HG03135 (cell line): ENCODE data around the gene ARL9.
"Not testable (repeated sequence)": the region's sequence is repeated elsewhere in the genome, so short reads cannot be mapped to it uniquely, and the experiment has no call there.

ENCODE experiments used
- ATAC-seq: cut with Tn5 transposase; IDR thresholded peaks from one replicate; pipeline ENCODE4 v1.9.1; 2021; ENCODE audit warnings: mild to moderate bottlenecking, moderate library complexity; ENCODE audit not compliant: unreplicated experiment

The ARL9 gene, protein sequence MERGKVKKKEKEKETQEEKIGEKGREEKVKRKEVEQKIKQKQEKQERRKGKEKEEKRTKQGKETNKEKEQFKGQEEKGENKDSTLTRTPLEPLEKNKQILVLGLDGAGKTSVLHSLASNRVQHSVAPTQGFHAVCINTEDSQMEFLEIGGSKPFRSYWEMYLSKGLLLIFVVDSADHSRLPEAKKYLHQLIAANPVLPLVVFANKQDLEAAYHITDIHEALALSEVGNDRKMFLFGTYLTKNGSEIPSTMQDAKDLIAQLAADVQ

DNA sequence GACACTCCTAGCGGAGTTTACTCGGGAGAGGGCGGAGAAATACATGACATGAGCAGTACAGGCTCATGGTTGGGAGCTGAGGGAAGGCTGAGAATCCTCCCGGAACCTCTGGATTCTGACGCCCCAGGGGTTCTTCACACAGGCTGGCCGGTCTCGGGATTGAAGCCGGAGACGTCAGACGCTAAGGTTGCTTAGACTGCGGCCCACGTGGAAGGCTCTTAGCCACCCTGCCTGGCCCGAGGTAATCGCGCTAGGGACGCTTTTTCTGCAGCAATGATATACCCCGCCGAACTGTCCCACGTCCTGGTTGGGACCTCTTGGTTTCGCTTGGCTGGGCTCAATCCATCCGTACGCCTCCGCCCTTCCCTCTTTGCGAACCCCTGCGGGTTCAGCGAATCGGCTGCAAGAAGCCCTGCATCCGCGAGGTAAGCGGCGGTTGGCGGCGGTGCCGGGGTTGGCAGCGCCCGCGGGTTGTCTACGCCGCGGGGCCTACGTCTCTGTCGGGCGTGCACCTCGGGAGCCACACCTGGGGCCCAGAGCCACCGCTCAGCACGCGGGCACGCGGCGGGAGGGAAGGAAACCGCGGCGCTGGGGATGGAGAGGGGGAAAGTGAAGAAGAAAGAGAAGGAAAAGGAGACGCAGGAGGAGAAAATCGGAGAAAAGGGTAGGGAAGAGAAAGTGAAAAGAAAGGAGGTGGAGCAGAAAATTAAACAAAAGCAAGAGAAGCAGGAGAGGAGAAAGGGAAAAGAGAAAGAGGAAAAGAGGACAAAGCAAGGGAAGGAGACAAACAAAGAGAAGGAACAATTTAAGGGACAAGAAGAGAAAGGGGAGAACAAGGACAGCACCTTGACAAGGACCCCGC lies at the start of gene ARL9:
TSS of gene ARL9 (plus strand) at position 523 of the 862 bp plus-strand sequence. CDS start at position 595, 72 bp downstream.
- peak; percentile 61 for ATAC-seq

DNA sequence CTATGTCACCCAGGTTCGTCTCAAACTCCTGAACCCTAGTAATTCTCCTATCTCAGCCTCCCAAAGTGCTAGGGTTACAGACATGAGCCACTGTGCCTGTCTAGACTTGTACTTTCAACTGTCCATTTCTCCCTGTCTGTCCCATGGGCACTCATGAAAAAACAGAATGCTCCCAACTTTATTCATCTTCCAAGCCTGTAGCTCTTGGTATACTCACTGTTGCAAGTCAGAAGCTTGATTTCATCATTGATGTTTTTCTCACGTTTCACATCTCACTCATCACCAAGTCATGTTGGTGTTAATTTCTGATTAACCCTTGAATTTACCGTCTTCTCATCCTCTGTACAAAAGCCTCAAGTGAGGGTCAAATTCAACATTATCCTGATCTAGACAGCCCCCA lies 45.5 kb upstream of the ARL9 start:
- no peak for ATAC-seq

DNA sequence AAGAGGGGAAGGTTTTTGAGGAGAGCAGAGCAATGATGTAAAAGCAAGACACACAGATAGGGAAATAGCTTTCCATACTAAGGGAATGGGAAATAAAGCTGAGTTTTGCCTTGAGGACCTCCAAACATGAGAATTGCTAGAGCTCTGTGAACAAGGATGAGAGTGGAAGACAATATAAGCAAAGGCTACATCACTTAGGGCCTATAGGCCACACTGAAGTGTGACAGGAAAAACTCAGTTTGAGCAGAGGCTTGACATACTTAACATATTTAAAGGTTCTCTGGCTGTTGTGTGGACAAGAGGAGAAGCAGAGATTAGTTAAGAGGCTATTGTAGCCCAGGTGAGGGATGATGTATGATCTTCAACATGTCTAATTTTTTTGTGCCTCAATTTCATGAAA lies 43.4 kb upstream of the ARL9 start:
- no peak for ATAC-seq

DNA sequence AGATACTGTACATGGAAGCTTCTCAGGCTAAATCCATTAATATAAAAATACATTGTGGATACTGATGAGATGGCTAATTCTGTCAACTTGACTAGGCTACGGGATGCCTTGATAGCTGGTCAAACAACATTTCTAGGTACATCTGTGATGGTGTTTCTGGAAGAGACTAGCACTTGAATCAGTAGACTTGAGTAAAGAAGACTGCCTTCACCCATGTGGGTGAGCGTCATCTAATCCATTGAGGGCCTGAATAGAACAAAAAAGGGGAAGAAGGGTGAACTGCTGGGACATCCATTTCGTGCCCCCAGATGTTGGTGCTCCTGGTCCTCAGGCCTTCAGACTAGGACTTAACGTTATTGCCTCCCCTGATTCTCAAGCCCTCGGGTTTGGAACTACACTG lies 41.9 kb upstream of the ARL9 start:
- ATAC-seq = no peak

DNA sequence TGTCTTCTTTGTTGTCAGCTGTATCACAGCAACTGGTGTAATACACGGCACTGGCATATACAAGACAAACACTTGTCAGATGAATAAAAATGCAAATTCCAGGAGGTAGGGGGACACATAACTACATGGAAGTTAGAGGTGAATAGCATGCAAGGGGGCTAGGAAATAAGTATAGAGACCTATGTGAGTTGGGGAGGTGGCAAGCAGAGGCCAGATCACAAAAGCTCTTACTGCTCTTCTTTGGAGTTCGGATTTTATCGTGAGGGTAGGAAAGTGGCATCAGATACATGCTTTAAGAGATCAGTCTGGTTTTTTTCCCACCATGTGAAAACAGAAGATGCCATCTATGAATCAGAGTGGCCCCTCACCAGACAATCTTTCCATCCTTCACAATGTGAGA lies 41.0 kb upstream of the ARL9 start:
- ATAC-seq = no peak

DNA sequence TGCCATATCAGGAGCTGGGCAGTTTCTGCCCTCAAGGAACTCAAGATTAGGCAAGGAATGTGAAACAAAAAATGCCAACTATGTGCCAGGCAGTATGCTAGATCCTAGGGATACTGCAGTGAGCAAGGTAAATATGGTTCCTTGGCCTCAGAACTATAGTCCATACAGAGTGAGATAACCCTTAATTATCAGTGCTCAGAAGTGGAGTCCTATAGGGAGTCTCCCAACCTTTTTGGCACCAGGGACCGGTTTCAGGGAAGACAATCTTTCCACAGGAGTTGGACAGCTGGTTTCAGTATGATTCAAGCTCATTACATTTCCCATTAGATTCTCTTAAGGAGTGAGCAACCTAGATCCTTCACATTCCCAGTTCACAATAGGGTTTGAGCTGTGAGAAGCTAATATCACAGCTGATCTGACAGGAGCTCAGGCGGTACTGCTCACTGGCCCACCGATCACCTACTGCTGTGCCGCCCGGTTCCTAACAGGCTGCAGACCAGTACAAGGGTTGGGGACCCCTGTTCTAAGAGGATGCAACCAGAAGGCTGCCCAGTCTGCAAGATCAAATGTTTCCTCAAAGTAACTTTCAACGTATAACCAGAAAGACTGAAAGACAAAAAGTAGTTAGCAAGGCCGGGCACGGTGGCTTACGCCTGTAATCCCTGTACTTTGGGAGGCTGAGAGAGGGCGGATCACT lies 39.8 kb upstream of the ARL9 start:
- no peak for ATAC-seq

DNA sequence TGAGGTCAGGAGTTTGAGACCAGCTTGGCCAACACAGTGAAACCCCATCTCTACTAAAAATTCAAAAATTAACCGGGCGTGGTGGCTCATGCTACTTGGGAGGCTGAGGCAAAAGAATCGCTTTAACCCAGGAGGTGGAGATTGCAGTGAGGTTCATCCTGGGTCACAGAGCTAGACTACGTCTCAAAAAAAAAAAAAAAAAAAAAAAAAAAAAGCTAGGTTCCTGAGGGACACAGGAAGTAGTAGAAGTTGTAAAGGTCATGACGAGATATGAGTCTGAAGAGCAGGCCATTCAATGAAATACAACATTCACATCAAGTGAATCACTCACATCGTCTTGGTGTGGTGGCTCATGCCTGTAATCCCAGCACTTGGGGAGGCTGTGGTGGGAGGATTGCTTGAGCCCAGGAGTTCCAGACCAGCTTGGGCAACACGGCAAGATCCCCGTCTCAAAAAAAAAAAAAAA lies 39.3 kb upstream of the ARL9 start:
- not testable (repeated sequence) for ATAC-seq

DNA sequence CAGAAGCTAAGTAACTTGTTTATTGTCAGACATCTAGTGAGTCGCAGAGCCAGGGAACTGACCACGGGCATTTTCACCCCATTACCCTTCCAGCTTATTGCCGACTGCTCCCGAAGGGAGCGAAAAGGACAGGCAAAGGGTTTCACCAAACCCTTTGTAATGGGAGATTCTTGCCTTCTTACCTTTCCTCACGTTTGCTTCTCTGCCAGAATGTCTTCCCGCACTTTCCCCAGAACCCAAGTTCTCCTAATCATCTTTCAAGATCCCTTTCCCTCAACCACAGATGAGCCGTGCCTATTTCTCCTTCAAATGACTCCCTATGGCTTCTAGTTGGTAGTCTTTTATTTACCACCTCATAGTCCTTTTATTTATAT lies 38.7 kb upstream of the ARL9 start:
- ATAC-seq = no peak

DNA sequence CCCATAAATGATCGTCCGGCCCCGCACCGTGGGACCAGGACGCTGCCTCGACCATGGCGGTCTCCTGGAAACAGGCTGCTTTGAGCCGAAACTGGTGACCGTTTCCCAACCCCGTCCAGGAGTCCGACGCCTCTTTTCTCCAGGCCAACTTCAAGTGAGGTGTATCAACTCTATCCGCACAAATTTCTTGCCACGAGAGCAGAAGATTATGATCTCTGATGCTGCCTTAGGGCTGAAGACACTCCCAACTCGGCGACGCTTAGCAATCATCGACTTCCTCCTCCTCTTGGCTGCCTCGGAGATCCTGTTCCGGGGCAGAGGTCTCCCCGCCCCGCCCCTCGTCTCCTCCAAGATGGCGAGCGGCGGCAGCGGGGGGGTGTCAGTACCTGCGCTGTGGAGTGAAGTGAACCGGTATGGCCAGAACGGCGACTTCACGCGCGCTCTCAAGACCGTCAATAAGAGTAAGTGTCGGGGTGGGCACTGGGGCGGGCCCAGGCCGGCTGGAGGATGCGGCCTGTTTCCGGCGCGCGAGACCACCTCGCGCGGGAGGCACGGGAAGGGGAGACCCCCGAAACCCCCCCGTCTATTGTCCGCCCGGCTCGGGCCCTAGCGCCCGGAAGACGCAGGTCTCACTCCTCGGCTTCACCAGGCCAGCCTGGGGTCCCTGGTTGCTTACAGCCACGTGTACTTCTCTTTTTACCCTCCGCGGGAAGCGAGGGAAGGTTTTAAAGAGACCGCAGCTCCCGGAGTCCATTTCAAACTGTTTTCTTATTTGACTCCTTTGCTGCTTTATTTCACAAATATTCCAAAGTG lies 38.1 kb upstream of the ARL9 start, which contains the start of gene SRP72:
TSS of gene SRP72 (plus strand) at position 334 of the 813 bp plus-strand sequence. CDS start at position 353, 19 bp downstream.
- ATAC-seq = peak; percentile 95

DNA sequence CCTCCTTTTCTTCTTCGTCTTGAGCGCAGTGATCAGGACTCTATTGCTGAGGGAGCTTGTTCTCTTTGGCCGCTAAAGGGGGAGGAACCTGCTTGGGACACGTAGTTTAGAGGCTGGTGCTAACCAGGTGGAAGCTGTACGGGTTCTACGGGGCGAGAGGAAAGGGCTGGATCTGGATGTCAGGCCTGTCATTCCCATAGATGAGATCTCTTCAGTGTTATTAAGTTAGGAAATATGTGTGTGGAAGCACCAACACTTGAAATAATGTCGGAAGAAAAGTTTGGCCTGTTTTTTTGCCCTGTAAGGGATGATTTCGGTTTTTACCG lies 37.5 kb upstream of the ARL9 start:
- peak; percentile 38 for ATAC-seq

DNA sequence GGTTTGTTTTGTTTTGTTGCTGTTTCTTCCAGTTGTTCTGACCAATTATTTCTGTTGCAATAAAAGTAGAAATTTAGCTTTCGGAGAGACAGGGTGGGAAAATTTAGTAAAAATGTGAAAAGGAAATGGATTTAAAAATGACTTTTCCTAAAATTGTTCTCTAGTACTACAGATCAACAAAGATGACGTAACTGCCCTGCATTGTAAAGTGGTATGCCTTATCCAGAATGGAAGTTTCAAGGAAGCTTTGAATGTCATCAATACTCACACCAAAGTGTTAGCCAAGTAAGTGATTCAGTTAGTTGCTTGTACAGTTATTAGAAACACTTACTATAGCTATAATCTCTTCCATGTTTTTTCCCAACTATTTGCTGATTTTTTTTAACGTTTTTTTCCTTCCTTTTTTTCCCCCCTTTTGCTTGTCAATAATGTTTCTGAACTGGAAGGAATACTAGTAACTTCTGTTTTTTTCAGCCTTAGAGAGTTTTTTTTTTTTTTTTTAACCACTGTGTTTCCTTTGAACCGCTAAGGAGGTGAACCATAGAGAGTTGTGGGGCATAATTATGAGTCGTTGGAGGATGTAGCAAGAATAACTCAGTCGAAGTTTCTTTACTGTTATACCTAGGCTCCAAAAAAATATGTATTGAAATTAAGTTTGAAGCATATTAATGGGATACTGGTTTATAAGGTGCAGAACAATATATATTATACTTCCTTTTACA lies 35.9 kb upstream of the ARL9 start:
- no peak for ATAC-seq

DNA sequence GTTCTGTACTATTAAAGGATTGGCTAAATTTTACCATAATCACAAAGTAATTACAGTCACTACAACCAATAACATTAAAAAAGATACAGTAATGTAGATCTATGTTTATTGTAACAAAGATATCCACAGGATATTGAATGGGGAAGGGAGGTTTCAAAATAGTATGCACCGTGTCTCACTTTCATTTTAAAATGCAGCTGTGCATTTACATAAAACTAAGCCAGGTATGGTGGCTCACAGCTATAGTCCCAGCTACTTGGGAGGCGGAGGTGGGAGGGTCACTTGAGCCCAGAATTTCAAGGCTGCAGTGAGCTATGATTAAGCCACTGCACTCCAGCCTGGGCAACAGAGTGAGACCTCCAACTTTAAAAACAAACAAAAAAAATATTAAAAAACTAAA lies 29.7 kb upstream of the ARL9 start:
- ATAC-seq = peak; percentile 85

DNA sequence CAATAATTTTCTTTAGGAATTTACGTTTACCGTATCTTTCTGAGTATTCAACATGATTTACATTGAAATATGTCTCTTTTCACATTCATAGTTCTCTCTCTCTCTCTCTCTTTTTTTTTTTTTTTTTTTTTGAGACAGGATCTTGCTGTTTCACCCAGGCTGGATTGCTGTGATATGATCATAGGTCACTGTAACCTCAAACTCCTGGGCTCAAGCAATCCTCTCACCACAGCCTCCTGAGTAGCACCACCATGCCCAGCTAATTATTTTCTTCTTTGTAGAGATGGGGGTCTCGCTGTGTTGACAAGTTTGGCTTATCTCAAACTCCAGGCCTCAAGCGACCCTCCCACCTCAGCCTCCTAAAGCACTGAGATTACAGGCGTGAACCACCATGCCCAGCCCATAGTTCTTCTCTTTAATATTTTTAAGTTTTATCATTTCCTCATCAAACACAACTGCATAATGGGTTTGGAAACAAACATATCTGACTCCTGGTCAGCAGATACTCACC lies 28.3 kb upstream of the ARL9 start:
- ATAC-seq = no peak

DNA sequence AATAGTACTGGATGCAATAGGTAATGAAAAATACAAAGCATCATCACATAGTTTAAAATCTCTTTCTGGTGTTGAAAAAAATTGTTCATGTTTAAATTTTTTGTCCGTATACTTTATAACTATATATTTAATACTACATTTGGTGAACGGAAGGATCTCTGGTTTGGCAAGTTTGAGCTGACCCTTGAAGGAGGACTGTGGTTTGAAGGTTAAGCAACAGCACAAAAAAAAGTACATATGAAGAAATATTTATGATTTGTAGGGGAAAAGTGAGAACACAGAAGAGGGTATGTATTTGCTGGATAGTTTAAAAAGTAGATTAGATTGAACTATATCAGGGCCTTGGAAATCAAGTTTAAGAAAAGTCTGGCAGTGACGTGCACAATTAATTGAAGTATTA lies 24.9 kb upstream of the ARL9 start:
- ATAC-seq = no peak

DNA sequence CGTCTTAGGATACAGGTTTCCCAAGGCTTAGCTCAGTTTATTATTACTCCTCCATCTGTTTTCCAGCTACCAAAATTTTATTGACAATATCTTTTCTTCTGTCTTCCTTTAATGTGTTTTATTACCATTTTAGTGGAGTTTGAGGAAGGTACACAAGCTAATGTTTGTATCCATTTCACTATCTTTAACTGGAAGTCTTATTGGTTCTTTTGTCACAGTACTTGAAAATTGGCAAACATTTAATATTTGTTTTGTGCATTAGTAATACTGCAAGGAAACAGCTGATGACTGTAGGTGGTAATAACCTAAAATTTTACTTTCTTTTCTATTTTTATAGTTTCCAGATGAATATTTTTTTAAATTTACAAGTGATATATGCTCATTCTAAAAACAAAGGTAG lies 9.3 kb upstream of the ARL9 start:
- no peak for ATAC-seq

DNA sequence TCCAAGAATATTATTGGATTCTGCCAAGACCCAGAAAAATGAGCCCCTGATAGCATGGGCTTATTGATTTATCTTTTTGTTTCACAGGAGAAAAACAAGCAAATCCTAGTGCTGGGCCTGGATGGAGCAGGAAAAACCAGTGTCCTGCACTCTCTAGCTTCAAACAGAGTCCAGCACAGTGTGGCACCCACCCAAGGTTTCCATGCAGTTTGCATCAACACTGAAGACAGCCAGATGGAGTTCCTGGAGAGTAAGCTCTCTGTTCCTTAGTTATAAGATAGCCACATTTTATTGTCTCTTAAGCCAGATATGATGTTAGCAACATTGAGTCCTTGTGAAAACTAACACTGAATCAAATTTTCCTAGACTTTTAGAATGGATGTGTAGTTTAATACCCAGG lies 5.5 kb downstream of the ARL9 start:
- no peak for ATAC-seq

DNA sequence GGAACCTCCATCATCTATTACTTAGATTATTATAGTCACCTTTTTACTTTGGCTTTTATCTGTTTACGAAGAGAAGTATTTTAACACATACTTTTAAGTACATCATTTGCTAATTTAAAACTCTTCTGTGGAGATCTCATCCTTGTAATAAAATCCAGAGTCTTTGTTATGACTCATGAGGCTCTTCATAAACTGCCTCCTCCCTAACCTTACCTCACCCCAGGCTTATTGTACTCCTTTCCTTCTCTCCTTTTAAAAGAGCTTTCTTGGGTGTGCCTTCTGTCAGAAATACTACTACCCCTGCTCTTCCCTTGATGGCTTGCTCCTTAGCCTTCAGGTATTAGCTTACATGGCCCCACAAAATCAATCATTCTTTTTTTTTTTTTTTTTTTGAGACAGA lies 6.6 kb downstream of the ARL9 start:
- ATAC-seq = no peak

DNA sequence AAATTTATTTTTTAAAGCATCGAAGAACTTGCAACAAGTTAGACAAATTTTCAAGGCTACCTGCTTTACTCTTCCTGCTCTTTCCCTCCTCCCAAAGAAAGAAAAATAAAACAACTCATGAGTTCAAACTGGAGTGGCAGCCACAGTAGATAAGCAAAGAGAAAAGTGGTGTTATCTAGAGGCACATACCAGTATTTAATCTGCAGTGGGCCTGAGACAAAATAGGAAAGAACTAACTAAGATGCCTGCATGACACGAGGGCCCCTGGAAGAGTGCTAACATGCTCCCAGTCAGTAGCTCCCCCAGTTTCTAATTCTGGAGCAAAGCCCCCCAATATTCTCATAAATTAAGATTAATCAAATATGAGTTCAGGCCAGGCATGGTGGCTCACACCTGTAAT lies 7.9 kb downstream of the ARL9 start:
- ATAC-seq = no peak

DNA sequence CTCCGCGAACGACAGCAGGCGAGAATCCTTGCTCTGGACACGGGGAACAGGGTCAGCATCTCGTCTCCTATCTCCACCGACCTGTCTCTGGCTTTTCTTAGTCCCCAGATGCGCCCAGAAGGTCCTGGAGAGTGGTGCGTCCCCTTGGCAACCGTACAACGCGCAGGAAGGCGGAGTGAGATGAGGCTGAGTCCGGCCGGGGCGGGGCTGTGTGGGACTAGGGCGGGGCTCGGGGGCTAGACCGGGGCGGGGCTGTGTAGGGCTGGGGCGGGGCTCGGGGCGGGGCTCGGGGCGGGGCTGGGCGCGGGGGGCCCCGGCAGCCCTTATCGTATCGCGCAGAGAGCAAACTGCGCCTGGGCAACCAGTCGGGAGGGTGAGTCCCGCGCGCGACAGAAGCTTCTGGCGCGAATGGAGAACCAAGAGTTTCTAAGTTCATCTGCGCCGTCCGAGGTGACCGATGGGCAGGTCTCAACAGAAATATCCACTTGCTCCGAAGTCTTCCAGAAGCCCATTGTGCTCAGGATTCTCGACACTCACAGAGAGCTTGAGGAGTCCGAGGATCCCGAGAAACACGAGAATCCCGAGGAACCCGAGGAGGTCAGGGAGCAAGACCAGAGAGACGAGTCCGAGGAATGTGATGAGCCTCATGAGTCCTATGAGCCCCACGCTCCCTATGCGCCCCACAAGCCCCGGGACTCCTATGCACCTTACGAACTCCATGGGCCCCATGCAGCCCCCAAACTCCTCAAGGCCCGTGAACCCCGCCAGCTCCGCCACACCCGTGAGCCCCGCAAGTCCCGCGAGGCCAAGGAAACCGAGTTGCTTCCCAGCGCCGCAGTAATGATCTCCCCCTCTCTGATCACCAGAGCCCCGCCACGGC lies 24.9 kb downstream of the ARL9 start:
- peak; percentile 98 for ATAC-seq
